GM12875 (cell line): ENCODE data around the gene GCHFR.

Experiments used
- H3K4me3 ChIP-seq: one replicate; pipeline ENCODE4 v1.5.1; 2011; ENCODE audit warnings: low read depth, low read length, control low read depth
- CTCF ChIP-seq: IDR thresholded peaks from 2 replicates; pipeline ENCODE4 v1.5.1; 2011; ENCODE audit warnings: low read depth, mild to moderate bottlenecking, control low read depth, inconsistent platforms, low read length, moderate library complexity, borderline replicate concordance; ENCODE audit not compliant: insufficient read depth

The GCHFR gene

GRCh38 chr15:40744815-40745152 is 19.1 kb upstream of the GCHFR start:
- H3K4me3 ChIP-seq = no peak overlapping the region
- TF ChIP-seq CTCF = no peak

GRCh38 chr15:40746916-40747418 is 16.9 kb upstream of the GCHFR start:
- no peak for TF ChIP-seq CTCF

GRCh38 chr15:40747685-40748631 is 15.9 kb upstream of the GCHFR start:
- no peak overlapping the region for H3K4me3 ChIP-seq
- TF ChIP-seq CTCF = no peak

More at GRCh38 chr15:40746916-40747418, 16.9 kb upstream of the GCHFR start:
- H3K4me3 ChIP-seq = no peak overlapping the region

GRCh38 chr15:40749151-40749630 is 14.7 kb upstream of the GCHFR start:
- no peak for TF ChIP-seq CTCF

GRCh38 chr15:40750885-40751284 is 13.0 kb upstream of the GCHFR start:
- H3K4me3 ChIP-seq = no peak overlapping the region
- no peak for TF ChIP-seq CTCF

More at GRCh38 chr15:40749151-40749630, 14.7 kb upstream of the GCHFR start:
- H3K4me3 ChIP-seq = no peak overlapping the region

- H3K4me3 ChIP-seq = no peak overlapping the region
Measured at GRCh38 chr15:40751745-40752144, 12.1 kb upstream of the GCHFR start.

More at GRCh38 chr15:40751745-40752144, 12.1 kb upstream of the GCHFR start:
- no peak for TF ChIP-seq CTCF
